ENCODE measurements around the gene SNX9. TPM values are rescaled to one million over a fixed set of nuclear protein-coding genes. Genes with fewer than 3 reads are reported as not detected.
"Not testable (repeated sequence)": the region's sequence is repeated elsewhere in the genome, so short reads cannot be mapped to it uniquely, and the experiment has no call there.

The SNX9 gene
- total RNA-seq, 2 experiments from 2014 or later = 59.3 to 59.7 TPM

DNA sequence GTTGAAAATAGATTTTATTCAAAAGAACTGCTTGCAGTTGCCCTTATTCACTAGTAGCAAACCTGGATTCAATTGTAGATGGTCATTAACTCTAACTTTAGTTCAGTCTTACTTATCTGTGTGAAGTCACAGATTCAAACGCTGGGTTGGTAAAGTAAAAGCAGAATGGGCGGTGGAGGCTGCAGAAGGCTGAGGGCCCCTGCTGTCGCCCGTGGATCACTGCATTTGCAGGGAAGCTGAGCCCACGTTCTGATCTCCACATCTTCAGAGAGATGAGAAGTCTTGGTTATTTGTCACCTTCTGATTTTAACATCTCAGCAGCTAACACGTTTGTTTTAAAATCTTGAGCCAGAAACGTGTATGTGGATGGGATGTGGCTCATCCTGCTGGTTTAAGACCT is 75.1 kb downstream of the SNX9 start:
- H3K27ac Mint-ChIP-seq = no peak overlapping the region
- peaks cover 47% of the 10 kb centered on the region for H3K36me3 Mint-ChIP-seq
- no peak overlapping the region for H3K4me3 Mint-ChIP-seq
- no peaks in the 10 kb centered on the region for H3K9me3 Mint-ChIP-seq
- peaks cover 15% of the 10 kb centered on the region for H3K4me1 Mint-ChIP-seq (ENCODE audit: low read depth)
- ChIA-PET POLR2A (no interaction called here), CTCF (no interaction called here)
- H3K27me3 Mint-ChIP-seq = no peaks in the 10 kb centered on the region
- intact Hi-C loops (cut with micrococcal nuclease) = no loop called here
- no peak for DNase-seq

DNA sequence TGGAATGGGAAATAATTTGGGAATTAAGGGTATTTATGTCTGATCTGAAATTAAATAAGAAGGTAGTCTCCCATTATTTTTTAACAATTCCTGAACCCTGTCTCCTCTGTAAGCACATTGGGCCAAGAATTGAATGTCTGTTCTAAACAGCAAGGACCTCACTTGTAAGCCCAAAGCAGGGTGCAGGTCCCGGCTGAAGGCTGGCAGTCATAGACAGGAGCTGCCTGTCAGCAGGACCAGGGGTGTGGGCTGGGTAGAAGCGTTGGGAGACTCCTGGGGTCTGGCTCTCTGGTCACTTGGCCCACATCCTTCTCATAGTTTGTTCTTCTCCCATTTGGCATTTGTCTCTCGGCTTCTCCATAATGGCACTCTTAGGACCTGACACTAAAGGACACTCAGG is 75.6 kb downstream of the SNX9 start:
- no peak overlapping the region for H3K4me3 Mint-ChIP-seq
- H3K36me3 Mint-ChIP-seq = peaks cover 48% of the 10 kb centered on the region
- peaks cover 11% of the 10 kb centered on the region for H3K4me1 Mint-ChIP-seq (ENCODE audit: low read depth)
- H3K9me3 Mint-ChIP-seq = no peaks in the 10 kb centered on the region
- no peak overlapping the region for H3K27ac Mint-ChIP-seq
- ChIA-PET CTCF (interaction anchor here (1.1 kb wide), 1 partner anchor 128 kb away, joined by 3 read pairs; no protein-coding TSS in a partner anchor), POLR2A (no interaction called here)
- intact Hi-C loops (cut with micrococcal nuclease) = no loop called here
- no peak for DNase-seq
- H3K27me3 Mint-ChIP-seq = no peaks in the 10 kb centered on the region

DNA sequence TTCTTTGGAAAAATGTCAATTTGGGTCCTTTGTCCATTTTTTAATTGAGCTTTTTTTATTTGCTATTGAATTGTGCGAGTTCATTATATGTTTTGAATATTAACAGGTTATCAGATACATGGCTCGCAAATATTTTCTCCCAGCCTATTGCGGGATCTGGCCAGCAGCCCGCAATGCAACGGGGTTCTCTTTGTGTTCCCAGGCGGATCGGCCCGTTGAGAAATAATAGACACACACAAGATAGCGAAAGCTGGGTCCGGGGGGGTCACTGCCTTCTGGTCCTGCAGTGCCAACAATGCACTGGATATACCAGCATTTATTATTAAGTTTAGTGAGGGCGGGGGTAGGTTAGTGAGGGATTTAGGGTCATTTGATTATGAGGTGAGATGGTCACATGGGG is 77.2 kb downstream of the SNX9 start:
- peaks cover 52% of the 10 kb centered on the region for H3K36me3 Mint-ChIP-seq
- H3K9me3 Mint-ChIP-seq; H3K27ac Mint-ChIP-seq; intact Hi-C loops (cut with micrococcal nuclease); H3K27me3 Mint-ChIP-seq; DNase-seq; POLR2A ChIA-PET; H3K4me3 Mint-ChIP-seq; H3K4me1 Mint-ChIP-seq (ENCODE audit: low read depth): not testable (repeated sequence)
- CTCF ChIA-PET = interaction anchor here (0.9 kb wide), 1 partner anchor 10 kb away, joined by 3 read pairs; no protein-coding TSS in a partner anchor

DNA sequence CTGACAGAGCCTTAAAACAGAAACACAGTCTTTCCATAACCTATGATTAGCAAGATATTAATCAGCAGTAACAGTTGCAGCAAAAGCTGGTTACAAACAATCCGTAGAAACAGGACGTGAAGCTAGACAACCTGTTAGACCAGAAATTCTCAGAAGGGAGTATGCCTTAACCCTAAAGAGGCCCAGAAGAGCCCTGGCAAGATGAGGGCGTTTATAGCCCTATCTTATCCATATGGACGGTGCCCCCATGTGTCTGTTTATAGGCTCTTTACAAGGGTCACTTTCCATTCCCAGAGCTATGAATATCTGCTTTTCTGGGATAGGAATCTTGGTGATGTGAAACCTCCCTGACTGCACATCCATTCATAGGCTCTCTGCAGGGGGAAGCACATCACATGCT is 77.7 kb downstream of the SNX9 start:
- DNase-seq; intact Hi-C loops (cut with micrococcal nuclease); H3K27ac Mint-ChIP-seq; H3K27me3 Mint-ChIP-seq; H3K4me1 Mint-ChIP-seq (ENCODE audit: low read depth); H3K9me3 Mint-ChIP-seq; POLR2A ChIA-PET; H3K4me3 Mint-ChIP-seq: not testable (repeated sequence)
- H3K36me3 Mint-ChIP-seq = peaks cover 55% of the 10 kb centered on the region
- CTCF ChIA-PET = interaction anchor here (0.6 to 0.9 kb wide), 2 partner anchors 10 to 567 kb away, joined by 3 read pairs; no protein-coding TSS in a partner anchor

DNA sequence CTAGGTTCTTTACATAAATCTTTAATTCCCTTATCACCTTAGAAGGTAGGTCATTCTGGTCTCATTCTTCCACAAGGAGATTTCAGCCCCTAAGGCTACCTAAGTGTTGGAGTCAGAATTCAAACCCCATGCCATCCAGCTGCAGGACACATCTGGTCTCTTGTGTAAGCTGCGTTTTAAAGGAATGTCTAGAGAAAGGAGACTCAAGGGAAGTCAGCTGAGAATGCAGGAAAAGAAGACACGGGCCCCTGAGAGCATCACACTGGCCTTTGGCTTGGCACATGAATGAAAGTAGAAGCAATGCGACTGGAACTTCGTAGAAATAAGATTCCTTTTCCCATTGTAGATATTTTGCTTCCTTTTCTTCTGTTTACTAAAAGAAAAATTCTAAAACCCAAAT is 82.0 kb downstream of the SNX9 start:
- H3K9me3 Mint-ChIP-seq = no peaks in the 10 kb centered on the region
- DNase-seq = no peak
- H3K27me3 Mint-ChIP-seq = no peaks in the 10 kb centered on the region
- H3K27ac Mint-ChIP-seq = no peak overlapping the region
- ChIA-PET CTCF (interaction anchor here (1.5 kb wide), 1 partner anchor 167 kb away, joined by 3 read pairs; no protein-coding TSS in a partner anchor), POLR2A (no interaction called here)
- H3K4me1 Mint-ChIP-seq (ENCODE audit: low read depth) = peaks cover 20% of the 10 kb centered on the region
- H3K4me3 Mint-ChIP-seq = no peak overlapping the region
- peaks cover 60% of the 10 kb centered on the region for H3K36me3 Mint-ChIP-seq
- intact Hi-C loops (cut with micrococcal nuclease) = no loop called here

DNA sequence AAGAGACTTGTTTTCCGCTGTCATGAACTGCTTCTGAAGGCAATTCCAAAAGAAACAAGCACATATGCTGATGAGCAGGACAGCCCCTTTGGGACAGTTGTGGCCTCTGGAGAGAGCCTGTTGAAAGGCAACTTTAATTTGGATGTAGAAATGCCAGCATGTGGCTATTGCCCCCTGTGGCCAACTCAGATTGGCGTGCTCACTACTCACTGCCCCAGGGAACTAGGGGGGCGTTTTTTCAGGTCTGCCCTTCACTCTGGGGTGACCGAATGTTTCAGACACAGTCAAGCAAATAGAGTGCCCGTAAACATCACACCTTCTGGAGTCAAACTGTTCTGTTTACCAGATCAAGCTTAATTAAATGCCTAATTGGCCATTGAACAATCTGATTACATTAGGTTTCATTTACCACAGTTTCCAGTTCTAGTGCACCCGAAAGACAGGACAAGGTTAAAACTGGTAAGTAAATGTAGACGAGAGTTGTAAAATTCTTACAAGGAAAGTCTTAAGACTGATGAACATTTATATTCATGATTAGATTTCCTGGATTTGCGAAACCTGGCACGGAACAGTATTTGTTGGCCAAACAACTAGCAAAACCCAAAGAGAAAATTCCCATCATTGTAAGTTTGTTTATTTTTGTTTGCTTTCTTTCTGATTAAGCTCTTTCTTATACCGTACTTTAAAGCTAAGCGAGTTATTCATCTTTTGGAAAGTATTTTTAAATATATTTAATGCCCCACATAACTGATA is 82.7 kb downstream of the SNX9 start:
- Mint-ChIP-seq H3K27ac (no peak overlapping the region), H3K4me1 (ENCODE audit: low read depth) (peaks cover 13% of the 10 kb centered on the region), H3K9me3 (no peaks in the 10 kb centered on the region), H3K36me3 (peaks cover 64% of the 10 kb centered on the region), H3K4me3 (no peak overlapping the region), H3K27me3 (no peaks in the 10 kb centered on the region)
- no peak for DNase-seq
- POLR2A ChIA-PET = no interaction called here
- intact Hi-C loops (cut with micrococcal nuclease) = no loop called here
- CTCF ChIA-PET = interaction anchor here (1.5 kb wide), 3 partner anchors 32 to 167 kb away, joined by 3 to 5 read pairs (median 3); no protein-coding TSS in a partner anchor

DNA sequence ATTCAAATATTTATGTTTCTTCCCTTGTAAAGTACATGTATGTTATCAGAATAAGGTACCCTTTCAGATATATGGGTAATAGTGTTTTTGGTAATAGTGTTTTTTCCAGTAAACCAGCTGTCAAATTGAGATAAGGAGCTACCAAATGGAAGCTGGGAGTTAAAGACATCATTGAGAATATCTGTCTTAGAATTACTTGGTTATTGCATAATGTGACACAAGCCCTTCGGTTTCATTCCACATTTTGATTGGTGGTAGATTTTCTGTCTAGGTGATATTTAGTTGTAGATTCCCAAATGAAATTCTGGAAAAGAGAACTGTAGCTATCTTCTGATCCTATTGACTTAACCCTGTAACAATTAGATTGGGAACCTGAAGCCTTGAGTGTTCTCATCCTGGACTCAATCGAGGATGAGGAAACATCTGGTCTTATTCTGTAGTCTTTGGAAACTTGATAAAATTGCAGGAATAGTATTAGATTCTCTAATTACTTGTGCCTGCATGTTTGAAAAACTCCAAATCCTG is 83.6 kb downstream of the SNX9 start:
- Mint-ChIP-seq H3K9me3 (no peaks in the 10 kb centered on the region), H3K27ac (no peak overlapping the region), H3K27me3 (no peaks in the 10 kb centered on the region), H3K36me3 (peaks cover 61% of the 10 kb centered on the region), H3K4me3 (no peak overlapping the region), H3K4me1 (ENCODE audit: low read depth) (peaks cover 13% of the 10 kb centered on the region)
- ChIA-PET CTCF (interaction anchor here (1.5 kb wide), 2 partner anchors 33 to 150 kb away, joined by 3 to 5 read pairs; no protein-coding TSS in a partner anchor), POLR2A (no interaction called here)
- DNase-seq = no peak
- intact Hi-C loops (cut with micrococcal nuclease) = no loop called here

DNA sequence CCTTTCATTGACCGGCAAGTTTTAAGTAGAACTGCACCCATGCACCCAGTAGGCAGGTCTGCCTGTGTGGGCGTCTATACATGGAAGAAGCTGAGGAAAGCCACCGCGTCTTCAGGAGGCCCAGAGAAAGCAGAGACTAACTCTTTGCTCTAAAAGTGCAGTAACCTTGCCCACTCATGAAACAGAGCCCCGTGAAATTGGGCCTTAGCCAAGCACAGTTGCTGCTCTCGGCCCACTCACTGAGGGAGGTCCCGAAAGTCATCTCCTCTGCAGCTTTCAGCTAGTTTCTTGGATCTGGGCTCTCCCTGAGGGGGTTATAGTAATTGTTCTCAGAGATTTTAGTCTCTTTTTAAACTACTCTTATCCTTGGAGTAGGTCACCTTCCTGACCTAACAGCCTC is 84.6 kb downstream of the SNX9 start:
- Mint-ChIP-seq H3K27me3 (no peaks in the 10 kb centered on the region), H3K36me3 (peaks cover 61% of the 10 kb centered on the region), H3K4me1 (ENCODE audit: low read depth) (peaks cover 13% of the 10 kb centered on the region), H3K4me3 (no peak overlapping the region), H3K9me3 (no peaks in the 10 kb centered on the region), H3K27ac (no peak overlapping the region)
- DNase-seq = no peak
- ChIA-PET POLR2A (no interaction called here), CTCF (interaction anchor here (1.0 to 1.5 kb wide), 2 partner anchors 14 to 34 kb away, joined by 3 to 5 read pairs; no protein-coding TSS in a partner anchor)
- intact Hi-C loops (cut with micrococcal nuclease) = no loop called here

DNA sequence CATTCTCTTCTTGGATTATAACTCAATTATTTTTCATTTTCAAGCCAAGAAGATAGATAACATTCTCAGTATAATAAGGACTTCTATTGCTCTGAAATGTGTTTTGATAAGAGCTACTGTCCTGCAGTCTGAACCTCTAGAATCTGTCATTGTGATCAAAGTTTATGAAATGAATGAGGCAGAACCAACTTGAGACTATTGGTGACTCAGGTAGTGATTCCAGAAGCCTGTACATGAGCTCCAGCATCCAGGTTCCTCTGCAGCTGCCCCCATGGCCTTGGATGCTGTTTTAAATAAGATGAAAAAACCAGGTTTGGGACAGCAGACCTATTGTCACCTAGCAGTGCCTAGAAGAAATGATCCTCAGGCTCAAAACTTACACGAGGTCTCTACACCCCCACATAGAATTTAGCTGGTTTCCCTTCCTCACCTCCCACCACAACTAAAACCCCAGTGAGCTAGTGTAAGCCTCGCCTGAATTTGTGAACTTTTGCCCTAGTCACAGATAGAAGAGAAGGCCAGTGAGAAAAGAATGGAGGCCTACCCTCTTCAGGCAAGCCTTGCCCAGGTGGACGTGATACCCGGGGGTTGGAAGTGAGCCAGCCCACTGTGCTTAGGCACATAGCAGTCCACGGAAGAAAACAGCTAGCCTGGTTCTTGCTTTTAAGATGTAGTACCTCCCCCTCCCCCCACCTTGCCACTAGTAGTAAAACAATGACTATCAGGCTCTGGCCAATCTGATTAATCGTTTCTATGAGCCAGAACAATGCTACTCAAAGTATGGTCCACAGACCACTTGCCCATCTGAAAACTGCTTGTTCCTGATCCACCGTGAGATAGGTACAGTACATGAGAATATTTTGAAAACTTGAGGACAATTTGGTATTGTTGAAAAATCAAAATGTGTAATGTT is 85.6 kb downstream of the SNX9 start:
- Mint-ChIP-seq H3K27ac (no peak overlapping the region), H3K27me3 (no peaks in the 10 kb centered on the region), H3K36me3 (peaks cover 54% of the 10 kb centered on the region), H3K4me1 (ENCODE audit: low read depth) (peaks cover 13% of the 10 kb centered on the region), H3K9me3 (no peaks in the 10 kb centered on the region), H3K4me3 (no peak overlapping the region)
- DNase-seq = no peak
- ChIA-PET POLR2A (interaction anchor here (0.9 kb wide), 1 partner anchor 104 kb away, joined by 3 read pairs; no protein-coding TSS in a partner anchor), CTCF (interaction anchor here (1.0 to 1.5 kb wide), 2 partner anchors 12 to 35 kb away, joined by 3 to 4 read pairs; no protein-coding TSS in a partner anchor)
- intact Hi-C loops (cut with micrococcal nuclease) = no loop called here

DNA sequence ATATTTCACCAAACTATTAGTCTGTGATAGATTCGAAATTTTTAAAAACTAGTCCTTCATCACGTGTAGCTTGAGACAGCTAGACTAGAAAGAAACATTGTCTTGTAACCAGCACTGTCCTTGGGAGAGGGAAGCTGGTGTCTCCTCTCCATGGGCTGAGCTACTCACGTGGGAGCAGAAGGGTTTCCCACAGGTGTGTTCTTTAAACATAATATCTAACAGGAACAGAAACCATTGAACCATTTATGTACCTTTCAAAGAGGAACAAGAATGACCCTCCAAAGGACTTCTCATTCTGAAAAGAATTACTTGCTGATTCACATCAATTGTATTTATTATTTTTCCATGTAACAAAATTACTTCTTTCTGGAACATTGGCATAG is 86.2 kb downstream of the SNX9 start:
- Mint-ChIP-seq H3K27ac (no peak overlapping the region), H3K4me1 (ENCODE audit: low read depth) (peaks cover 13% of the 10 kb centered on the region), H3K36me3 (peaks cover 56% of the 10 kb centered on the region), H3K27me3 (no peaks in the 10 kb centered on the region), H3K9me3 (no peaks in the 10 kb centered on the region), H3K4me3 (no peak overlapping the region)
- DNase-seq = no peak
- ChIA-PET POLR2A (interaction anchor here (0.6 to 0.9 kb wide), 2 partner anchors 104 to 1144 kb away, joined by 3 read pairs; no protein-coding TSS in a partner anchor), CTCF (interaction anchor here (1.0 to 1.6 kb wide), 4 partner anchors 12 to 163 kb away, joined by 3 to 5 read pairs (median 4); no protein-coding TSS in a partner anchor)
- intact Hi-C loops (cut with micrococcal nuclease) = no loop called here

DNA sequence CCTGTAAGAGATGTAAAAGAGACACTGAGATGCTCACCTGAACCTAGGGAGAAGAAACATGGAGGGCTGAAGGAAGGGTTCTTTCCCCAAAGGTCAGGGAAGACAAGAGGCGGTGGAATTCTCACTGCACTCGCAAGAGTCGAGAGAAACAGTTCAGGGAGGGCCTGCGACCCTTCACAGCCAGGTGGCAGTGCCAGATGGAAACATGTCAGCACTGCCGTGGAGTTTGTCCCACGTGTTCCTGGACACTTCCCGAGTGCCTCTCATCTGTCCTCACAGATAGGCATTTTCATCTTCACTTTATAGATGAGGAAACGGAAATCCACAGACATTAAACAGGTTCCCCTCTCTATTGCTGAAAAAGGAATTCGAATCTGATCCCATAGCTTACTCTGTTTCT is 88.2 kb downstream of the SNX9 start:
- intact Hi-C loops (cut with micrococcal nuclease) = no loop called here
- CTCF ChIA-PET = no interaction called here
- DNase-seq = no peak
- H3K4me3 Mint-ChIP-seq = no peak overlapping the region
- no peaks in the 10 kb centered on the region for H3K9me3 Mint-ChIP-seq
- H3K36me3 Mint-ChIP-seq = peaks cover 51% of the 10 kb centered on the region
- H3K4me1 Mint-ChIP-seq (ENCODE audit: low read depth) = peaks cover 13% of the 10 kb centered on the region
- no peaks in the 10 kb centered on the region for H3K27me3 Mint-ChIP-seq
- POLR2A ChIA-PET = no interaction called here
- peak overlapping the region; percentile 40 for H3K27ac Mint-ChIP-seq

DNA sequence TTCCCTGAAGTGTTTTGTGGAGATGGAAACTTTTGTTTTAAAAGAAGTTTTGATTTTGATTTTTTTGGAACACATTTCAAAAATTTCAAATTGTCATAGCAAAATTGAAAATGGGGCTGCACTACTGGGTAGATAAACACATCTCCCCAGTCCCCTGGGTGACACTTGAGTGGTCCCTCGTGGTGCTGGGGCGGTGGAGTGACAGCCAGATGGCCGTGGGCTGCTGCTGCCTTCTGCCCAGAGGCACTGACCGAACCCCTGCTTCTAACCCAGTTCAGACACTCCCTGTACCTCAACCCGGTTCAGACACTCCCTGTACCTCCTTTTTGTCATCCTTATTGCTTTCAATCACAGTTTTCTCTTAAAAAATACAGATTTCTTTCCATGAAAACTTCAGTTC is 88.7 kb downstream of the SNX9 start:
- CTCF ChIA-PET = no interaction called here
- intact Hi-C loops (cut with micrococcal nuclease) = no loop called here
- Mint-ChIP-seq H3K4me1 (ENCODE audit: low read depth) (peaks cover 13% of the 10 kb centered on the region), H3K9me3 (no peaks in the 10 kb centered on the region), H3K4me3 (no peak overlapping the region), H3K27me3 (no peaks in the 10 kb centered on the region), H3K36me3 (peaks cover 52% of the 10 kb centered on the region), H3K27ac (peak overlapping the region; percentile 5)
- POLR2A ChIA-PET = no interaction called here
- DNase-seq = no peak
